ENCODE measurements around the gene HIP1. TPM values are rescaled to one million over a fixed set of nuclear protein-coding genes. Genes with fewer than 3 reads are reported as not detected.
"Not testable (repeated sequence)": the region's sequence is repeated elsewhere in the genome, so short reads cannot be mapped to it uniquely, and the experiment has no call there.

HIP1 gene
- polyA plus RNA-seq, 1 of the 3 experiments (the other 2 are of a cell fraction) = 11.3 TPM

GRCh38 chr7:75604408-75604807, 134.3 kb downstream of the HIP1 start:
- no peaks in the 10 kb centered on the region for H3F3A ChIP-seq (replicated peaks; ENCODE audit: insufficient read depth)
- no peak overlapping the region for H3K4me2 ChIP-seq
- peaks cover 2 to 4% of the 10 kb centered on the region in 2 experiments; a peak in 2 of 4 replicates for H3K4me1 ChIP-seq (ENCODE audit: control insufficient read depth in 1 of 2, insufficient read depth in 2 of 2, low read depth in 1 of 2, low read length in 1 of 2)
- 98% methylated on average over 3 of the region's 3 CpGs for WGBS (ENCODE audit: low lambda C conversion rate)
- no peak overlapping the region for H2AFZ ChIP-seq (ENCODE audit: low read depth)
- no peak overlapping the region for H3K4me3 ChIP-seq (ENCODE audit: low read depth in 2 of 2, low read length in 1 of 2)
- TF ChIP-seq RCOR1 (IDR thresholded peaks at IDR 0.05; ENCODE audit: low read length) (no peak), IRF3 (IDR thresholded peaks at IDR 0.05; ENCODE audit: low read depth, low read length) (no peak), NFIC (IDR thresholded peaks at IDR 0.05; ENCODE audit: borderline replicate concordance) (no peak), EZH2phosphoT487 (IDR thresholded peaks at IDR 0.05; ENCODE audit: borderline replicate concordance, low read depth) (no peak), MAX (IDR thresholded peaks at IDR 0.05; ENCODE audit: low read depth) (no peak), TAF1 (IDR thresholded peaks at IDR 0.05; ENCODE audit: borderline replicate concordance, low read depth, low read length) (no peak), NRF1 (IDR thresholded peaks at IDR 0.05; ENCODE audit: low read depth, low read length) (no peak), TEAD4 (IDR thresholded peaks at IDR 0.05; ENCODE audit: borderline replicate concordance, insufficient read depth) (no peak), EP300 (IDR thresholded peaks at IDR 0.05; ENCODE audit: borderline replicate concordance in 1 of 2, low read depth in 1 of 2, low read length in 1 of 2) (no peak), ZBTB33 (IDR thresholded peaks at IDR 0.05; ENCODE audit: borderline replicate concordance, low read depth) (no peak)
- POLR2A ChIA-PET = no interaction called here
- no peak overlapping the region for H3K27ac ChIP-seq (ENCODE audit: low read depth in 2 of 2, low read length in 1 of 2)
- H4K20me1 ChIP-seq (ENCODE audit: insufficient read depth) = no peaks in the 10 kb centered on the region
- H3K9me2 ChIP-seq = no peaks in the 10 kb centered on the region
- no peaks in the 10 kb centered on the region for H3K79me2 ChIP-seq (ENCODE audit: insufficient read depth)
- CTCF ChIA-PET = no interaction called here
- H3K36me3 ChIP-seq (replicated peaks in 1 of 2; ENCODE audit: control insufficient read depth in 1 of 2, insufficient read depth in 2 of 2, low read length in 1 of 2) = no peaks in the 10 kb centered on the region
- H3K9ac ChIP-seq = no peak overlapping the region
- no peak for DNase-seq
- H3K27me3 ChIP-seq (ENCODE audit: insufficient read depth) = no peaks in the 10 kb centered on the region
- no peaks in the 10 kb centered on the region for H3K9me3 ChIP-seq

GRCh38 chr7:75602831-75603230, 135.9 kb downstream of the HIP1 start:
- H3K4me3 ChIP-seq (ENCODE audit: low read depth in 2 of 2, low read length in 1 of 2); H3K36me3 ChIP-seq (replicated peaks in 1 of 2; ENCODE audit: control insufficient read depth in 1 of 2, insufficient read depth in 2 of 2, low read length in 1 of 2); H3K9me3 ChIP-seq; DNase-seq; H3K9me2 ChIP-seq; H3K4me2 ChIP-seq; H3K79me2 ChIP-seq (ENCODE audit: insufficient read depth); H3K27me3 ChIP-seq (ENCODE audit: insufficient read depth); H3K9ac ChIP-seq; H3F3A ChIP-seq (replicated peaks; ENCODE audit: insufficient read depth); H2AFZ ChIP-seq (ENCODE audit: low read depth); POLR2A ChIA-PET; H3K27ac ChIP-seq (ENCODE audit: low read depth in 2 of 2, low read length in 1 of 2); H4K20me1 ChIP-seq (ENCODE audit: insufficient read depth): not testable (repeated sequence)
- CTCF ChIA-PET = interaction anchor here (0.9 kb wide), 1 partner anchor 21 kb away, joined by 3 read pairs; no protein-coding TSS in a partner anchor
- WGBS (ENCODE audit: low lambda C conversion rate) = 82% methylated on average over 9 of the region's 9 CpGs
- peaks cover 9 to 10% of the 10 kb centered on the region in 2 experiments; a peak in 2 of 4 replicates for H3K4me1 ChIP-seq (ENCODE audit: control insufficient read depth in 1 of 2, insufficient read depth in 2 of 2, low read depth in 1 of 2, low read length in 1 of 2)
